Lower leg skin (tissue), 4 donors: ENCODE data around the gene LPCAT3. TPM values are rescaled to one million over a fixed set of nuclear protein-coding genes. Genes with fewer than 3 reads are reported as not detected.
"Not testable (repeated sequence)": the region's sequence is repeated elsewhere in the genome, so short reads cannot be mapped to it uniquely, and the experiment has no call there.

Experiments
- DNase-seq, 2 donors: peaks; one replicate each; pipeline ENCODE4 v3.0.0-alpha.2; 2019; ENCODE audit warnings: low spot score in 2 of 2
- H3K4me3 ChIP-seq: fragments of 200-600 bp; sonication (generic); 2 replicates; pipeline ENCODE4 v1.5.1; 2017; ENCODE audit warnings: mild to moderate bottlenecking, low read depth; ENCODE audit not compliant: poor library complexity, severe bottlenecking
- POLR2A ChIP-seq, 2 donors: fragments of 450-650 bp; IDR thresholded peaks; one replicate each; pipeline ENCODE4 v1.6.1; 2016 to 2017; ENCODE audit warnings: antibody characterized with exemption in 2 of 2, mild to moderate bottlenecking in 1 of 2, moderate library complexity in 1 of 2
- WGBS, 2 donors: methylation state at CpG; one replicate each; pipeline ENCODE4 v1.1.5; 2018; 5-methylcytosine and 5-hydroxymethylcytosine counted together
- intact Hi-C: fragments of 100-400 bp; cut with DNase I; formaldehyde crosslinking; loops from one replicate; pipeline ENCODE4 v1.15.0; 2023; ENCODE audit warnings: low total_unique reads
- total RNA-seq, 4 donors: library from RNA; depleted of rRNA; stranded (reverse); fragments of >200 nt; gene quantifications; one replicate each; pipeline ENCODE4 v1.1.0, GENCODE V29; 2016
- TF ChIP-seq, protein P1 (sequence below), 3 donors: fragments of 450-650 bp; IDR thresholded peaks; one replicate each; pipeline ENCODE4 v1.5.1; 2016; ENCODE audit warnings: antibody characterized with exemption in 3 of 3, mild to moderate bottlenecking in 3 of 3, moderate library complexity in 2 of 3

LPCAT3 gene
- total RNA-seq, 4 donors from 2014 or later: 29.6 to 51.2 (median 48.4) TPM

DNA sequence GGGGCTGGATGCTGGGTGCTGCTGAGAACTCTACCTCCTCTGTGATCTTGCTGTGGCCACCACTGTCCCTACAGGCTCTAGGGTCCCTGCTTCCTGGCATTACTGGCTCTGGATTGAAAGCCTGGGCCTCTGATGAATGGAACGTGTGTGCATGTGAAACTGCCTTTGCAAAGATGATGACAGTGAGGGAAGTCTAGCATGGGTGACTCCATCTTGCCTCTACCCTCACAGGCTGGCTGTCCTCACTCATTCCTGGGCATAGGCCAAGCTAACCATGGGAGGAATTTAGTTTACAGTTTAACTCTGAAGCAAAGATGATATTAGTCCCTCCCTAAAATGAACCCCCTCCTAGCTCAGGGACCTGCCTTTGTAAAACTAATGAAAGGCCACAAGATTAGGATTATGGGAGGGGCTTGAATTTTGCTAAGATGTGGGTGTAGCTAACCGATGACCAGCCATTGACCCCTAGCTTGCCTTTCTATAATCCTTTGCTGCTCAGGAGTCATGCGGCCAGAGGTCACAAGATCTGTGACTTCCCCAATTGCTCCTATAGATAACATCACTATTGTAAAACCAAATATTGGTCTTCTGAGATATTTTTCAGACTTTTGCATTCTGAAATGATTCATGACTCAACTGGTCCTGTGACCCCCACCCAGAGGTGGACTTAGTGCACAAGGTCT is 40.0 kb upstream of the LPCAT3 start:
- H3K4me3 ChIP-seq: no peak overlapping the region
- 73 to 82% methylated on average over 3 of the region's 3 CpGs for WGBS, 2 donors
- peak in 1 of 2 donors; percentile 63 for DNase-seq
- no peak for TF ChIP-seq POLR2A (IDR thresholded peaks at IDR 0.05)
- TF ChIP-seq, protein P1, sequence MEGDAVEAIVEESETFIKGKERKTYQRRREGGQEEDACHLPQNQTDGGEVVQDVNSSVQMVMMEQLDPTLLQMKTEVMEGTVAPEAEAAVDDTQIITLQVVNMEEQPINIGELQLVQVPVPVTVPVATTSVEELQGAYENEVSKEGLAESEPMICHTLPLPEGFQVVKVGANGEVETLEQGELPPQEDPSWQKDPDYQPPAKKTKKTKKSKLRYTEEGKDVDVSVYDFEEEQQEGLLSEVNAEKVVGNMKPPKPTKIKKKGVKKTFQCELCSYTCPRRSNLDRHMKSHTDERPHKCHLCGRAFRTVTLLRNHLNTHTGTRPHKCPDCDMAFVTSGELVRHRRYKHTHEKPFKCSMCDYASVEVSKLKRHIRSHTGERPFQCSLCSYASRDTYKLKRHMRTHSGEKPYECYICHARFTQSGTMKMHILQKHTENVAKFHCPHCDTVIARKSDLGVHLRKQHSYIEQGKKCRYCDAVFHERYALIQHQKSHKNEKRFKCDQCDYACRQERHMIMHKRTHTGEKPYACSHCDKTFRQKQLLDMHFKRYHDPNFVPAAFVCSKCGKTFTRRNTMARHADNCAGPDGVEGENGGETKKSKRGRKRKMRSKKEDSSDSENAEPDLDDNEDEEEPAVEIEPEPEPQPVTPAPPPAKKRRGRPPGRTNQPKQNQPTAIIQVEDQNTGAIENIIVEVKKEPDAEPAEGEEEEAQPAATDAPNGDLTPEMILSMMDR (IDR thresholded peaks at IDR 0.05): no peak
- intact Hi-C loops: loop anchor here (10.0 kb wide), 1 partner anchor 56 kb away; no protein-coding TSS in a partner anchor

DNA sequence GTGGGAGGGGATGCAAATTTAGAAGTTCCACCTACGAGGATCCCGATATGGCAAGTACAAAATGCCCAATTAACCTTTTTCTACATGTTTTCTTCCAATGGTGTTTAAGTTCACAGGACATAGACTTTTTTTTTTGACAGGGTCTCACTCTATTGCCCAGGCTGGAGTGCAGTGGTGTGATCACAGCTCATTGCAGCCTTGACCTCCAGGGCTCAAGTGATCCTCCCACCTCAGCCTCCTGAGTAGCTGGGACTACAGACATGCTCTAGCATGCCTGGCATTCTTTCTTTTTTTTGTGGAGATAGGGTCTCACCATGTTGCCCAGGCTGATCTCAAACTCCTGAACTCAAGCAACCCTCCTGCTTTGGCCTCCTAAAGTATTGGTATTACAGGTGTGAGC is 37.5 kb upstream of the LPCAT3 start:
- H3K4me3 ChIP-seq, DNase-seq: not testable (repeated sequence)
- intact Hi-C loops: loop anchor here (10.0 kb wide), 1 partner anchor 59 kb away; no protein-coding TSS in a partner anchor
- 89 to 100% methylated on average over 2 of the region's 2 CpGs for WGBS, 2 donors

DNA sequence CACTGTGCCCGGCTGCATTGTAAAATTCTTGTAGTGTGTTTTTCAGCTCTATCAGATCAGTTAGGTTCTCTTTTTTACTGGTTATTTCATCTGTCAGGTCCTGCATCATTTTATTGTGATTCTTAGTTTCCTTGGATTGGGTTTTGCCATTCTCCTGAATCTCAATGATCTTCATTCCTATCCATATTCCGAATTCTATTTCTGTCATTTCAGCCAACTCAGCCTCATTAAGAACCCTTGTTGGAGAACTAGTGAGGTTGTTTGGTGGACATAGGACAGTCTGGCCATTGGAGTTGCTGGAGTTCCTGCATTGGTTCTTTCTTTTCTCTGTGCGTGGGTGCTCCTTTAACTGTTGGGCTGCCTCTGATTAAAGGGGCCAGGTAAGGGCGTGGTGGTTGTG is 36.6 kb upstream of the LPCAT3 start:
- 92% methylated on average over 4 of the region's 4 CpGs for WGBS, 2 donors
- TF ChIP-seq POLR2A (IDR thresholded peaks at IDR 0.05): no peak
- TF ChIP-seq, protein P1 (IDR thresholded peaks at IDR 0.05): no peak
- intact Hi-C loops: loop anchor here (10.0 kb wide), 1 partner anchor 60 kb away; no protein-coding TSS in a partner anchor
- no peak overlapping the region for H3K4me3 ChIP-seq
- DNase-seq: no peak

- intact Hi-C loops: loop anchor here (10.0 kb wide), 1 partner anchor 65 kb away; no protein-coding TSS in a partner anchor
- not testable (repeated sequence) for DNase-seq, H3K4me3 ChIP-seq
- 91 to 94% methylated on average over 3 of the region's 3 CpGs for WGBS, 2 donors
Observed at GRCh38 chr12:7049973-7050372, 31.7 kb upstream of the LPCAT3 start.

DNA sequence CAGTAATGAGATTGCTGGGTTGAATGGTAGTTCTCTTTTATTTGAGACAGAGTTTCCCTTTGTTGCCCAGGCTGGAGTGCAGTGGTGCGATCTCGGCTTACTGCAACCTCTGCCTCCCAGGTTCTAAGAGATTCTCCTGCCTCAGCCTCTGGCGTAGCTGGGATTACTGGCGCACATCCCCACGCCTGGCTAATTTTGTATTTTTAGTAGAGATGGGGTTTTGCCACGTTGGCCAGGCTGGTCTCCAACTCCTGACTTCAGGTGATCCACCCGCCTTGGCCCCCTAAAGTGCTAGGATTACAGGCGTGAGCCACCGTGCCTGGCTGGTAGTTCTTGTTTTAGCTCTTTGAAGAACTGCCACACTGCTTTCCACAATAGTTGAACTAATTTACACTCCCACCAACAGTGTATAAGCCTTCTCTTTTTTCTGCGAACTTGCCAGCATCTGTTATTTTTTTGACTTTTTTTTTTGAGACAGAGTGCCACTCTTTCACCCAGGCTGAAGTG is 31.2 kb upstream of the LPCAT3 start:
- DNase-seq, intact Hi-C loops, H3K4me3 ChIP-seq: not testable (repeated sequence)
- 85 to 86% methylated on average over 10 of the region's 10 CpGs for WGBS, 2 donors

DNA sequence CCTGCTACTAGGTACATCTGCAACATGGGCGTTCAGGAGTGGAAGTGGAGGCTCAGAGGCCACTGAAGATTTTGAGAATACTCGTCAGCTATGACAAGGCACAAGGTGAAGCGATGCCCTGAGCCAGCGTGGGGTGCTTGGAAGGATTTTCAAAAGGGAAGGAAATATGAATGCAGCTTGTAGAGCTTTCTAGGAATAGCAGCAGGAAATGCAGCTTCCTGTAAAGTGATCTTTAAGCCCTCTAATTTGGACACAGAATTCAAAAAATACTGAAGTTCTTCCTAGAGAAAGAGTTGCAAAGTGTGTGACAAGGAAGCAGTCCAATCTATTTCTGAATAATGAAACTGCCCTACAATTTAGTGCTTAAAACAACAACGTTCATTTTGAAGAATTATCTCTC is 29.0 kb upstream of the LPCAT3 start:
- 63 to 64% methylated on average over 5 of the region's 5 CpGs for WGBS, 2 donors
- intact Hi-C loops: no loop called here
- H3K4me3 ChIP-seq: no peak overlapping the region
- TF ChIP-seq, protein P1 (IDR thresholded peaks at IDR 0.05): no peak
- TF ChIP-seq POLR2A (IDR thresholded peaks at IDR 0.05): no peak
- DNase-seq: no peak

- H3K4me3 ChIP-seq: no peak overlapping the region
- DNase-seq: no peak
- 81 to 84% methylated on average over 5 of the region's 5 CpGs for WGBS, 2 donors
- intact Hi-C loops: no loop called here
- TF ChIP-seq, protein P1 (IDR thresholded peaks at IDR 0.05): no peak
- no peak for TF ChIP-seq POLR2A (IDR thresholded peaks at IDR 0.05)
Observed at GRCh38 chr12:7046383-7047105, 28.3 kb upstream of the LPCAT3 start.
